Fibroblast of upper back skin (primary cell): ENCODE results near the gene SH3BP5L.

Experiments used
- DNase-seq: peaks from one replicate; pipeline ENCODE4 v3.0.0-alpha.2; 2013

SH3BP5L gene

GRCh38 chr1:248825909-248826760 is at the start of gene SH3BP5L:
TSS of gene SH3BP5L (minus strand) at chr1:248825915. CDS start at chr1:248824935, 980 bp downstream.
- peak; percentile 96 for DNase-seq

GRCh38 chr1:248873993-248874533 is 48.3 kb upstream of the SH3BP5L start:
- no peak for DNase-seq

- DNase-seq = peak; percentile 97
Measured at GRCh38 chr1:248873409-248873992, 47.8 kb upstream of the SH3BP5L start.

- DNase-seq = peak; percentile 62
Measured at GRCh38 chr1:248872752-248873408, 47.2 kb upstream of the SH3BP5L start.

GRCh38 chr1:248871837-248872401 is 46.2 kb upstream of the SH3BP5L start:
- no peak for DNase-seq

GRCh38 chr1:248862998-248863881 is 37.5 kb upstream of the SH3BP5L start:
- peak; percentile 76 for DNase-seq

GRCh38 chr1:248862695-248862997 is 36.9 kb upstream of the SH3BP5L start:
- DNase-seq = no peak

GRCh38 chr1:248861616-248862015 is 35.9 kb upstream of the SH3BP5L start:
- no peak for DNase-seq

- no peak for DNase-seq
Measured at GRCh38 chr1:248860007-248860406, 34.3 kb upstream of the SH3BP5L start.

- DNase-seq = peak; percentile 97
Measured at GRCh38 chr1:248858891-248859889, 33.5 kb upstream of the SH3BP5L start, which contains the start of gene ZNF692. TSS of gene ZNF692 (minus strand) at chr1:248859085. CDS start at chr1:248858309, 776 bp downstream.

GRCh38 chr1:248858096-248858890 is 32.6 kb upstream of the SH3BP5L start:
- peak; percentile 58 for DNase-seq

- DNase-seq = no peak
Measured at GRCh38 chr1:248857749-248858095, 32.0 kb upstream of the SH3BP5L start.

GRCh38 chr1:248857201-248857600 is 31.5 kb upstream of the SH3BP5L start:
- DNase-seq = no peak

GRCh38 chr1:248856176-248856575 is 30.5 kb upstream of the SH3BP5L start:
- DNase-seq = no peak

GRCh38 chr1:248855580-248855979 is 29.9 kb upstream of the SH3BP5L start:
- no peak for DNase-seq

GRCh38 chr1:248853663-248854375 is 28.1 kb upstream of the SH3BP5L start:
- DNase-seq = no peak

- DNase-seq = no peak
Measured at GRCh38 chr1:248852481-248853405, 27.0 kb upstream of the SH3BP5L start.

GRCh38 chr1:248851390-248851789 is 25.7 kb upstream of the SH3BP5L start:
- no peak for DNase-seq
